ENCODE data around the gene EHMT1.
"Not testable (repeated sequence)": the region's sequence is repeated elsewhere in the genome, so short reads cannot be mapped to it uniquely, and the experiment has no call there.

EHMT1 gene

DNA sequence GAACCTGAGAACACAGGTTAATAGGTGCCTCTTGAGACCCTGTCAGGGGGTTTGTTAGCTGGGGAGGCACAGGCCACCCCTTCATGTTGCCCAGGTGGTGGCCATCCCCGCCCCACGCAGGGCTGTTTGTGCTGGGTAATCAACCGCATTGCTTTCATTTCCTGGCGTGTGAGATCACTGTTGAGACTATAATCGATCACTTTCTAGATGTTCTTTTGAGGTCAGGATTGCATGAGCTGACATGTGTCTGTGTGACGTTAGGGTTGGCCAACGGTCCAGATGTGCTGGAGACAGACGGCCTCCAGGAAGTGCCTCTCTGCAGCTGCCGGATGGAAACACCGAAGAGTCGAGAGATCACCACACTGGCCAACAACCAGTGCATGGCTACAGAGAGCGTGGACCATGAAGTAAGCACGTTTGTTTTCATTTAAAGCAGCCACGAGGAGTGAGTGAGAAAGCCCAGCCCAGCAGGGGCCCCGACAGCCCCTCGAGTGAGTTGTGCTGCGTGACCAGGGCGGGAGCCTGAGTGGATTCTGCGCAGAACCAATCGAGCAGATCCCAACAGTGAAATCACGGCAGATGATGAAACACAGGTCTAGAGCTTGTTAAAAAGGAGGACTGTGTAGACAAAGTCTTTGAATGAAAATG is 143.7 kb downstream of the EHMT1 start:
- DNase-seq (ENCODE audit: low read depth), result no peak

DNA sequence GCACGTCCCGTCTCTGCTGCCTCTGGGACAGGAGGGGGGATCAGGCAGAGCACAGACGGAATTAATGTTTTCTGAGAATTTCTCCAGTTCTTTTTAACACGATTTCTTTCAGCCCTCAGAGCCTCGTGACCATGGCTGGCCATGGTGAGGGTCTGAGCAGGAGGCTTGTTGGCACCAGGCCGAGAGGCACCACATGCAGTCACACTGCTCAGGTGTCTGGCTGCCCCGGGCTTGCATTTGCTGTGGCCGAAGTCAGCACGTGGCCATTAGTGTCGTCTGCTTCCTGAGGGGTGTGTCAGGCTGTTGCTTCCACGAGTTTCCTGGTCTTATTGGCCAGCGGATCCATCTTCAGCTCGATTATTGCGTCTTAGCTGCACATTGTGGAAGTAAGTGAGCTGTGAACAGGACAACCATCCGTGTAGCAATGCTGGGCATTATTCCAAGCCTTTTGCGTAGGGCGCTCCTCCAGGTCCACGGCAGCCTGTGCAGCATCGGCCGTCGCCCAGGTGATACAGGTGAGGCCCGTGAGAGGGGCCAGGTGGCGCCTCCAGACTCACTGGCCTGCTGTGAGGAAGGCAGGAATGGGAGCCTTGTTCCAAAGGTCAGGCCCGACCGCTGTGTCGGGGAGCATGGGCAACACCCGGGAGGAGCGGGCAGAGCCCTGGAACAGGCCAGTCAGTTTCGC is 144.6 kb downstream of the EHMT1 start:
- DNase-seq (ENCODE audit: low read depth), result no peak

DNA sequence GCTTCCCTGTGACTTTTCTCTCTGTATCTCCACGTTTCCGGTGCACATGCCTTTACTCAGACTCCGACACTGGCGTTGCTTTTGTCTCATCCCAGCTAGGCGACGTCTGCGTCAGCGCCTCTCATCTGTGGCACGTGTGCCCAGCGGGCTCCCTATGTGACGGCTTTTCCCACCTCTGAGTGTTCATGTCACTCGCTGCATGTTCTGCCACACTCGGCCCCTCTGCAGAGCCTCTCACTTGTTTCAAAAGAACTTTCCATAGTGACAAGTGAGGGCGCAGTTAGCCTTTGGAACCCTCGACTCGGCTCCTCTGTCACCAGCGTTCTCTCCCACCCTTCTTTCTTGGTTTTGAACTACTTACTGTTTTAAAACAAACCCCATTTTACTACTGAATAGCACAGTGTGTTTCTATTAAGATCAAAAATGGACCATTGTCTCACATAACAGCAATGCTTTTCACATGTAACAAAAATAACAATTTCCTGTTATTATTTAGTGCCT is 145.4 kb downstream of the EHMT1 start:
- no peak for DNase-seq (ENCODE audit: low read depth)

GRCh38 chr9:137764981-137765380 is 146.2 kb downstream of the EHMT1 start:
- DNase-seq (ENCODE audit: low read depth), result no peak

- DNase-seq (ENCODE audit: low read depth), result no peak
Observed at GRCh38 chr9:137765536-137765935, 146.7 kb downstream of the EHMT1 start.

DNA sequence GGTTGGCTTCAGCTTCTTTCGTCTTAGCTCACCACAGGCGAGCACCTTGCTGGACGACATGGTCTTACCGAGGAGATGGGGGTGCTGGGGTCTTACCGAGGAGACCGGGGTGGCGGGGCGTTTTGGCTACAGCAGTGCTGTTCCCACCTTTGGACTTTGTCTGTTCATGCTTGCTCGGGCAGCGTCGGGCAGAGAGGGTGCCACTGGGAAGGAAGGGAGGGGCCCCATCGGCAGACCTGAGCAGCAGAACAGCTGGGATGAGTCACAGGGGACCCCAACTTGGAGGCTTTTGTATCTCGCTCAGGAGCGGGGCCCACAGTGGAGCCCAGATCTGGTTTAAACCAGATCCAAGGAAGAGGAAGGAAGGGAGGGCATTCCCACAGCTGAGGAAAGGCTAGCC is 152.8 kb downstream of the EHMT1 start:
- no peak for DNase-seq (ENCODE audit: low read depth)

- no peak for DNase-seq (ENCODE audit: low read depth)
Observed at GRCh38 chr9:137772281-137772873, 153.6 kb downstream of the EHMT1 start.

- no peak for DNase-seq (ENCODE audit: low read depth)
Observed at GRCh38 chr9:137774775-137775386, 156.1 kb downstream of the EHMT1 start.

GRCh38 chr9:137776306-137776995 is 157.6 kb downstream of the EHMT1 start:
- no peak for DNase-seq (ENCODE audit: low read depth)

DNA sequence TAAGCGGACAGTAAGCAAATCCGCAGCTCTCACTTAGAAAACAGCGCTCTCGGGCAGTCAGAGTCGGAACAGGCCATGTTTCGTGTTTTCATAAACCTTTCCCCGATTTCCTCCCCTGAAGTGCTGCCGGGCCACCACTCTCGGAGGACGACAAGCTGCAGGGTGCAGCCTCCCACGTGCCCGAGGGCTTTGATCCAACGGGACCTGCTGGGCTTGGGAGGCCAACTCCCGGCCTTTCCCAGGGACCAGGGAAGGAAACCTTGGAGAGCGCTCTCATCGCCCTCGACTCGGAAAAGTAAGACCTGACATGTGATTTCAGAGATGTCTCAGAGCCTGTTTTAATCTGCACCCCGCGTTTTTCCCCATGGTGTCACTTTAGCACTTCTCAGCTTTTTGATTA is 159.0 kb downstream of the EHMT1 start:
- no peak for DNase-seq (ENCODE audit: low read depth)

DNA sequence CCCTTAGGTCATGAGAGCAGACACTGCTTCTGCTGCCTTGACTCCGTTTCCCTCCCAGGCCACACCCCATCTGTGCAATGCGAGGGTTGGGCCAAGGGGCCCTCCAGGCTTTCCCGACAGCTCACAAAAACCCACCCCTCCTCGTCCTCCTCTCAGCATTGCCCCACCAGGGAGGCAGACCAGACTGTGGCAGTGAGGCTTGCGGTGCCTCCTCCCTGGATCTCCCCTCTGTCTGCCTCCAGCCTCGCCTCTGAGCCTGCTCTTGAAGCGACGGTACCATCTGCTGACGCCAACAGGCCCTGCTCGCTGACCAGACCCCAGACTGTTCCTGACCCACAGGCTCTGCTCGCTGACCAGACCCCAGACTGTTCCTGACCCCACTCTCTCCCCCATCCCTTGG is 159.5 kb downstream of the EHMT1 start:
- DNase-seq (ENCODE audit: low read depth), result no peak

- no peak for DNase-seq (ENCODE audit: low read depth)
Observed at GRCh38 chr9:137778914-137779313, 160.1 kb downstream of the EHMT1 start.

- DNase-seq (ENCODE audit: low read depth), result not testable (repeated sequence)
Observed at GRCh38 chr9:137780031-137780430, 161.2 kb downstream of the EHMT1 start.

- DNase-seq (ENCODE audit: low read depth), result no peak
Observed at GRCh38 chr9:137781906-137782585, 163.2 kb downstream of the EHMT1 start.

GRCh38 chr9:137783521-137783920 is 164.7 kb downstream of the EHMT1 start:
- DNase-seq (ENCODE audit: low read depth), result no peak

DNA sequence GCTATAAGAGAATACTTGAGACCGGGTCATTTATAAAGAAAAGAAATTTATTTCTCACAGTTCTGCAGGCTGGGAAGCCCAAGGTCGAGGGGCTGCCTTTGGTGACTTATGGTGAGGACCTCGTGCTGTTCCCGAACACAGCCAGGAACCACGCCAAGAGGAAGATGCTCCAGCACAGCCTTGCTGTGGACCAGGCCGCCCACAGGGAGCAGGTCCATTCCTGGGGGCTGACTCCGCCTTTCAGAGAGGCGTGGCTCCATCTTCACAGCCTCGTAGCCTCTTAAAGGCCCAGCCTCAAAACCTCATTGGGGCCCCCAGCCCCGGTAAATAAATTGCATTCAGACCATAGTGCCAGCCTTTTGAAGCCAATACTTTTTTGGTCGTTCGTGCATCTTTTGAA is 165.2 kb downstream of the EHMT1 start:
- no peak for DNase-seq (ENCODE audit: low read depth)

DNA sequence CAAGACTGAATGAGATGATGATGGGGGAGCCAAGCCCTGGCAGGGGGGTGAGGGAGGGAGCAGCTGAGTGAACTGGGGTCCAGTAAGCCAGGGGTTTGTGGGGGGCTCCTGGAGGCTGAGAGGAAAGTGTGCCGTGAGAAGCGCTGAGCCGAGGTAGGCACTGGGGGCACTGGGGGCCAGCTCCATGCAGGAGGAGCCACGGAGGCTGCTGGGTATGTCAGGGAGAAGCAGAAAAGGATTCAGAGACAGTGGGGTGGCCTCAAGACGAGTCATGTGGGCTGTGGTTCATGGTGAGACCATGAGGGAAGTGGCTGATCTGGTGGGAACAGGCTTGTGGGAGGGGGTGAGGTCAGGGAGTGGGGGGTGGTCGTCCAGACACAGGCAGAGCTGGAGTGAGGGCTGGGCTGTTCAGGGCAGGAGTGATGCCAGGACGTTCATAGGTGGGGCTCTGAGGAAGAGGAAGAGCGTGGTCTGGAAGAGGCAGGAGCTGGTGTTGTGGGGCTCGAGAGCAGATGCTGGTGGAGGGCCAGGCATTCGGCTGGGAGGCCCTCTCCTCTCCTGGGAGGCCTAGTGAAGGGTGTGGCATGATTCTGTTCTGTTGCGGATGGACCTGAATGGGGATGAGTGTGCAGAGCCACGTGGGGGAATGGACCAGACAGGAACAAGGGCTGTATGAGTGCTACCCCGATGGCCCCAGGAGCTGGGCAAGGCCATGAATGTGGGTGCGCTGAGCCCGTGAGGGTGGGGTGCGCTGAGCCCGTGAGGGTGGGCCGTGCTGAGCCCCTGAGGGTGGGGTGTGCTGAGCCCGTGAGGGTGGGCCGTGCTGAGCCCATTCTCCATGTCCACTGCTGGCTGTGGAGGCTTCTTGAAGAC is 166.1 kb downstream of the EHMT1 start:
- no peak for DNase-seq (ENCODE audit: low read depth)

- DNase-seq (ENCODE audit: low read depth), result no peak
Observed at GRCh38 chr9:137785704-137786161, 166.9 kb downstream of the EHMT1 start.

DNA sequence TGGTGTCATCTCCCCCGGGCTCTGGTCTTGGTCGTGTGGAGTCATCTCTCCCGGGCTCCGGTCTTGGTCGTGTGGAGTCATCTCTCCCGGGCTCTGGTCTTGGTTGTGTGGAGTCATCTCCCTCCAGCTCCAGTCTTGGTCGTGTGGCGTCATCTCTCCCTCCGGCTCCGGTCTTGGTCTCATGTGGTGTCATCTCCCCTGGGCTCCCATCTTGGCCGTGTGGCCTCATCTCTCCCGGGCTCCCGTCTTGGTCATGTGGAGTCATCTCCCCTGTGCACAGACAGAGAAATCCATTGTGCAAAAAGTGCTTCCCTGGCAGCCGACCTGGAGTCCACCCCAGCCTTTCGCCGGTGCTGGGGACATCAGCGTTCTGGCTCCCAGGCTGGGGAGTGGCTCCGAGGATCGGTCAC is 167.7 kb downstream of the EHMT1 start:
- no peak for DNase-seq (ENCODE audit: low read depth)

DNA sequence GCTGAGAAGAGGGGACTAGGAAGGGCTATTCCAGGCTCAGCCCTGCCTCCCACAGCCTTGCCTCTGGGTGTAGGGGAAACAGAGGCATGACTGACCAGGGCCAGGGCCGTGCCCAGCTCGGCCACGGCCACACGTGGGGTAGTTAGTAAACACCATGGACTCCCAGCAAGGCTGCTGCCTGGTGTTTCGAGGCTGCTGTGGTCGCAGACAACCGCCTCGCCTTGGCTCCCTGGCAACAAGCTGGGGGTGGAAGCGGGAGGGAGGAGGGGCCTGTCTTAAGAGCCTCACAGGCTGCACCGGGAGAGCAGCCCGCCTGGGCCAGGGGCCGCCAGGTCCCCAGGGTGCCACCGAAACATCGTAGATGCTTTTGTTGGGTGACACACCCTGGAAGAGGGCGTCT is 168.6 kb downstream of the EHMT1 start:
- DNase-seq (ENCODE audit: low read depth), result no peak

Data from activated T-cell treated with anti-CD3 and anti-CD28 coated beads for 24 hours (primary cell).